Activated CD4-positive, alpha-beta T cell treated with anti-CD3 and anti-CD28 coated beads for 36 hours (primary cell): ENCODE measurements around the gene CFAP74. TPM values are rescaled to one million over a fixed set of nuclear protein-coding genes. Genes with fewer than 3 reads are reported as not detected.
A peak's percentile ranks its signal among the peaks of the same experiment; 100 is the strongest.

Experiments used
- ATAC-seq: fragments of 200-7000 bp; cut with Tn5 transposase; one replicate; pipeline ENCODE4 v1.10.0; 2021; ENCODE audit warnings: mild to moderate bottlenecking, moderate library complexity
- CTCF ChIA-PET: fragments of 350-600 bp; sonication (Branson Sonifier 250); formaldehyde crosslinking; loops from one replicate; lab custom pipeline; 2021; ENCODE audit warnings: antibody characterized with exemption; lab: Charles Lee
- POLR2A ChIA-PET: fragments of 350-600 bp; sonication (Branson Sonifier 250); formaldehyde crosslinking; loops from one replicate; lab custom pipeline; 2021; ENCODE audit warnings: antibody characterized with exemption, inconsistent platforms; lab: Charles Lee
- DNase-seq: peaks from one replicate; pipeline ENCODE4 v3.0.0-alpha.2; 2020
- H3K27ac Mint-ChIP-seq: one replicate; pipeline ENCODE4 v1.8.0; 2021; ENCODE audit warnings: mixed read lengths
- H3K27me3 Mint-ChIP-seq: one replicate; pipeline ENCODE4 v1.8.0; 2021; ENCODE audit warnings: mixed read lengths
- H3K36me3 Mint-ChIP-seq: one replicate; pipeline ENCODE4 v1.8.0; 2021; ENCODE audit warnings: low read depth, mixed read lengths
- H3K4me1 Mint-ChIP-seq: one replicate; pipeline ENCODE4 v1.8.0; 2021; ENCODE audit warnings: mixed read lengths
- H3K4me3 Mint-ChIP-seq: one replicate; pipeline ENCODE4 v1.8.0; 2021; ENCODE audit warnings: mild to moderate bottlenecking, moderate library complexity, mixed read lengths
- H3K9me3 Mint-ChIP-seq: one replicate; pipeline ENCODE4 v1.8.0; 2021; ENCODE audit warnings: low read depth, mixed read lengths
- intact Hi-C, 2 experiments: fragments of 100-400 bp; cut with DNase I in 1 of 2; cut with micrococcal nuclease in 1 of 2; formaldehyde crosslinking; loops; one replicate each; pipeline versions ENCODE4 v1.14.2 to v1.15.1; 2022 to 2024; cut with DNase I, micrococcal nuclease
- total RNA-seq, 2 experiments: library from RNA; stranded (reverse); gene quantifications; one replicate each; pipeline ENCODE4 v1.2.3, GENCODE V29; 2021

CFAP74 gene
- total RNA-seq, 2 experiments from 2014 or later: 0.25 TPM; not detected in 1

DNA sequence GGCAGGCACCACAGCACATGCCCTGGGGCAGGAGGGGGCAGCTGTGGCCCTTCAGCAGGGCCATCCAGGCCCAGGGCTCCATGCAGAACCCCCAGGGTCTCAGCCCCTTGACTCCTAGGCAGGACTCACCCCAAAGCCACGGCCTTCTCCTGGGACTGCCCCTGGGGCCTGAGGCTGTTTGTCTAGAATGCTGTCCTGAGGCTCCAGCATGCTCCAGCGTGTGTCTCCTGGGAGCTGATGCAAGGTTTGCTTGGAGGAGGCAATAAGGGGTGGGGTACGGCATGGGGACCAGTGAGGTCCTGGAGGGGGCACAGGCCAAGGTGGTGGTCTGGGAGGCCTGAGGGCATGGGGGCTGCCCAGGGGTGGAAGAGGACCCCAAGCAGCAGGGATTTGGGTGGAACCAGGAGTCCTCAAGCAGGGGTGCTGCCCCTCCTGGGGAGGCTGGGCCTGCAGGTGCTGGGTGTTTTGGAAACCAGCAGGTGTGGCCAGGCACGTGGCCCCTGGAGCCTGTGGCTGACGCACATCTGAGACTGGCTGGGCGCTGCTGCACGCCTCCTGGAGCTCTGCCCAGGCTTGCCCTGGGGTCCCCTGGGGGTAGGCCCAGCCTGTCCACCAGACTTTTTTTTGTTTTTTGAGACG lies 96.4 kb downstream of the CFAP74 start:
- POLR2A ChIA-PET: no interaction called here
- H3K4me3 Mint-ChIP-seq: no peak overlapping the region

DNA sequence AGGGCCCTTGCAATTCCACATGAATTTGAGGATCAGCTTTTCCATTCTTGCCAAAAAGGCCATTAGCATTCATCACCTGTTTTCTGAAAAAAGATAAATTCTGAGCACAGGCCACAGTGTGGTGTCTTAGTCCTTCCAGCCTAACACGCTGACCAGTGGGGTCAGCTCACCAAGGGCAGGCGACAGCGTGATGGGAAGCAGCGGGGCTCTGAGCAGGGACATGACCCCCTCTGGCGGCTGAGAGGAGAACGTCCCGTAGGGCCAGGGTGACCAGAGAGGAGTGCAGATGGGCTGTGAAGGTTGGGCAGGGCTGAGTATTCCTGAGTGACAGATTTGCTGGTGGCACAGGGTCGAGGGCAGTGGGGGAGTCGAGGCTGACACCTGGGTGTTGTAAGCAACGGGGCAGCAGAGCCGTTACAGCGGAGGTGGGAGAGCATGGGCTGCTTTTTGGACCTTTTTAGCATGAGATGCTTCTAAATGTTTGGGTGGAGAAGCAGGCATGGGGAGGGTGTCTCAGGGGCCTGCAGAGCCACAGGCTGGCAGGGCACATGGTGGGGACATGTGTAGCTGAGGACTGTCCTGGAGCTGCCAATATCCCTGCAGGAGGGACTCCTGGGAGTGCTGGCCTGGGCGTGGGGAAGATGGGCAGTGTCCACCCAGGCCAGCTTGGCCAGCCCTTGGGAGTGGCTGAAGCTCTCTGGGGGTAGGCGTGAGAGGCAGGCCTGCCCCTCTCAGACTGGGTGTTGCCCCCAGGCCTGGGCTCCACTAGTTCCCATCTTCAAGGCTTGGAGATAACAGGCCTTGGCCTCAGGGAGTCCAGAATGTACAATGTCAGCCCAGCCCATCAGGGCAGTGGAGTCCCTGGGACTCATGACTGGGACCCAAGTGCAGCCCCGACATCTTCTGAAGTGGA lies 97.1 kb downstream of the CFAP74 start:
- Mint-ChIP-seq H3K27ac (no peak overlapping the region), H3K27me3 (no peaks in the 10 kb centered on the region), H3K4me3 (peak overlapping the region; percentile 0), H3K4me1 (peaks cover 14% of the 10 kb centered on the region), H3K9me3 (no peaks in the 10 kb centered on the region), H3K36me3 (no peaks in the 10 kb centered on the region)
- ChIA-PET CTCF (interaction anchor here (0.6 to 3.3 kb wide), 22 partner anchors 9 to 316 kb away, joined by 3 to 13 read pairs (median 4); no protein-coding TSS in a partner anchor), POLR2A (interaction anchor here (0.8 to 0.9 kb wide), 2 partner anchors 9 to 129 kb away, joined by 3 read pairs; no protein-coding TSS in a partner anchor)
- peak; percentile 52 for ATAC-seq
- peak; percentile 86 for DNase-seq
- intact Hi-C loops: loop anchor here (1.0 to 10.0 kb wide), 6 partner anchors 15 to 502 kb away; partner anchors contain the start of genes CDK11A (in 1 of the 2), CDK11B (in 1 of the 2), GNB1 (in 1 of the 2) and MRPL20 (in 1 of the 2)

More for the DNA sequence above, 96.4 kb downstream of the CFAP74 start:
- DNase-seq: no peak
- Mint-ChIP-seq H3K4me1 (peaks cover 14% of the 10 kb centered on the region), H3K27ac (no peak overlapping the region), H3K27me3 (no peaks in the 10 kb centered on the region), H3K36me3 (no peaks in the 10 kb centered on the region), H3K9me3 (no peaks in the 10 kb centered on the region)
- CTCF ChIA-PET: interaction anchor here (0.8 to 3.3 kb wide), 5 partner anchors 18 to 127 kb away, joined by 3 to 13 read pairs (median 5); no protein-coding TSS in a partner anchor
- intact Hi-C loops: loop anchor here (5.0 to 10.0 kb wide), 5 partner anchors 125 to 502 kb away; partner anchors contain the start of genes CDK11A (in 1 of the 2), CDK11B (in 1 of the 2) and MRPL20 (in 1 of the 2)
- no peak for ATAC-seq

DNA sequence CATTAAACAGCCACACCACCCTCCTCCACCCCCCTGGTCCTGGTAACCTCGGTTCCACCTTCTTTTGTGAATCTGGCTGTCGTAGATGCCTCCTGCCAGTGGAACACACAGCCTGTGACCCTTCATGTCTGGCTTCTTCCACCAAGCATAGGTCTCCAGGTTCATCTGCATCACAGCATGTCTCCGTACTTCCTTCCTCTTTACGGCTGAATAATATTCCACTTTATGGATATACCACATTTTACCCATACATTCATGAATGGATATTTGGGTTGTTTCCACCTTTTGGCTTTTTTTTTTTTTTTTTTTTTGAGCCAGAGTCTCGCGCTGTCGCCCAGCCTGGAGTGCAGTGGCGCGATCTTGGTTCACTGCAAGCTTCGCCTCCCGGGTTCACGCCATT lies 100.4 kb downstream of the CFAP74 start:
- H3K9me3 Mint-ChIP-seq: no peaks in the 10 kb centered on the region
- H3K36me3 Mint-ChIP-seq: no peaks in the 10 kb centered on the region
- intact Hi-C loops: loop anchor here in 1 of 2 experiments (10.0 kb wide), 1 partner anchor 498 kb away; the partner anchor contains the start of gene MRPL20
- peaks cover 10% of the 10 kb centered on the region for H3K4me1 Mint-ChIP-seq
- no peaks in the 10 kb centered on the region for H3K27me3 Mint-ChIP-seq
- H3K4me3 Mint-ChIP-seq: no peak overlapping the region
- DNase-seq (no peak), ATAC-seq (no peak)
- POLR2A ChIA-PET: no interaction called here
- H3K27ac Mint-ChIP-seq: no peak overlapping the region
- CTCF ChIA-PET: no interaction called here

DNA sequence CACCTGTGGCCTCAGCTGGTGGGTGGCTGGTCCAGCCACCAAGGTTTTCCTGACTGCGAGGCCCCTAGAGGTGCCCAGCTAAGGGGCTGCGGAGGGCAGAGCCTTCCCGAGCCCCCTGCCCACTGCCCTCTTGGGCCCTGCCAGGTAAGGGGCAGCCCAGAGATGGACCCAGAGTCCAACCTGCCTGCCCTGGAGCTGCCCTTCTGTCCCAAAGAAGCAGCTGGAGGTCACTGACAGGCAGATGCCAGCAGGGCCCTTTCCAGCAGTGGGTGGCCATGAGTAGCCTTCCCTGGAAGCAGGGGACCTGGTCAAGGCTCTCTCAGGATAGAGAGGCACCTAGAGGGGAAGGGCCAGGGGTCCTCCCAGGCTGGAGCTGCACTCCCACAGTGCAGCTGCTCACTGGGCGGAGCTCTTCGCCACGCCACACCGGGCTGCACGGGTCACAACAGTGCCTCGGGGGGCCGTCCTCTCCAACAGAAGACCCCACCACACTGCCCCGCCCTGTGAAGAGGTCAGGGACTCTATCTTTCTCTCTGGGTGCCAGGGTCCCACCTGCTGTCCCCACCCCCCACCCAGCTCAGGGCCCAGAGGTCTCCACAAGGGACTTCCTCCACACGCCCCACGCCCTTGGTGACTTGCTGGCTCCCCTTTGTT lies 101.8 kb downstream of the CFAP74 start:
- H3K4me3 Mint-ChIP-seq: no peak overlapping the region
- no peaks in the 10 kb centered on the region for H3K36me3 Mint-ChIP-seq
- DNase-seq: no peak
- intact Hi-C loops: loop anchor here in 1 of 2 experiments (10.0 kb wide), 1 partner anchor 497 kb away; the partner anchor contains the start of gene MRPL20
- H3K27me3 Mint-ChIP-seq: no peaks in the 10 kb centered on the region
- CTCF ChIA-PET: no interaction called here
- H3K4me1 Mint-ChIP-seq: peaks cover 6% of the 10 kb centered on the region
- ATAC-seq: no peak
- H3K27ac Mint-ChIP-seq: no peak overlapping the region
- no peaks in the 10 kb centered on the region for H3K9me3 Mint-ChIP-seq
- POLR2A ChIA-PET: interaction anchor here (0.7 kb wide), 1 partner anchor 78 kb away, joined by 4 read pairs; no protein-coding TSS in a partner anchor

DNA sequence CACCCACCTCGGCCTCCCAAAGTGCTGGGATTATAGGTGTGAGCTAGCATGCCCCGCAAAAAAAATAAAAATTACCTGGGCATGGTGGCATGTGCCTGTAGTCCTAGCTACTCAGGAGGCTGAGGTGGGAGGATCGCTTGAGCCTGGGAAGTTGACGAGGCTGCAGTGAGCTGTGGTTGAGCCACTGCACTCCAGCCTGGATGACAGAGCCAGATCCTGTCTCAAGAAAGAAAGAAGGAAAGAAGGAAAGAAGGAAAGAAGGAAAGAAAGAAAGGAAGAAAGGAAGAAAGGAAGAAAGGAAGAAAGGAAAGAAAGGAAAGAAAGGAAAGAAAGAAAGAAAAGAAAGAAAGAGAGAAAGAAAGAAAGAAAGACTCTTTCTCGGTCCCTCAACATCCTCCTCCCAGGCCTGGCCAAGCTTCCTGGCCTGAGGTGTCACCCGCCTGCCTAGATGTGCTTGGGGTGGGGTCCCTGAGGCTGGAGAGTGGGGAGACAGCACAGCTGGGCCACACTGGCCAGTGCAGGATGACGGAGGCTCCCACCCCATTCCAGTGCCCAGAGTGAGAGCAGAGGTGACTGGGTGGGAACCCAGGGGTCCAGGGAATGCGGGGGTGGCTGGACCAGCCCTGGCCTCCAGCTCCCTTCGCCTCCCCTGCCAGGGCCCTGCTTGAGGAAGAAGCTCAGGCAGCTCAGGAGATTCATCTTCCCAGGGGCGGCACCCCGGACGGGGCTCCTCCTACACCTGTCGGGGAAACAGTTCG lies 102.5 kb downstream of the CFAP74 start:
- intact Hi-C loops: loop anchor here in 1 of 2 experiments (10.0 kb wide), 1 partner anchor 496 kb away; the partner anchor contains the start of gene MRPL20
- H3K36me3 Mint-ChIP-seq: no peaks in the 10 kb centered on the region
- H3K27ac Mint-ChIP-seq: no peak overlapping the region
- ATAC-seq (no peak), DNase-seq (no peak)
- POLR2A ChIA-PET: interaction anchor here (1.0 kb wide), 1 partner anchor 7 kb away, joined by 3 read pairs; no protein-coding TSS in a partner anchor
- no peaks in the 10 kb centered on the region for H3K9me3 Mint-ChIP-seq
- peaks cover 3% of the 10 kb centered on the region for H3K4me1 Mint-ChIP-seq
- CTCF ChIA-PET: no interaction called here
- H3K4me3 Mint-ChIP-seq: no peak overlapping the region
- no peaks in the 10 kb centered on the region for H3K27me3 Mint-ChIP-seq

DNA sequence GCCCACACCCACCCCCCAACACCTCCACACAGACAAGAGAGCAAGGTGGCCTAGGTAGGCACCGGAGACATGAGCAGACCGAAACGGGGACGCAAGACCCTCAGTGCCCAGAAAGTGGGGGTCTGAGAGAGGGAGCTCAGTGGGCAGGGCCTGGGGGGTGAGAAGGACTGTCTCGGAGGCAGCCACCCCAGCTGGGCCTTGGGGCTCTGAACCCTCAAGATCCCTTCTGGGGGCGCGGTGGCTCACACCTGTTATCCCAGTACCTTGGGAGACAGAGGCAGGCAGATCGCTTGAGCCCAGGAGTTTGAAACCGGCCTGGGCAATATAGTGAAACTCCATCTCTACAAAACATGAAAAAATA lies 103.6 kb downstream of the CFAP74 start:
- Mint-ChIP-seq H3K36me3 (no peaks in the 10 kb centered on the region), H3K4me1 (peaks cover 5% of the 10 kb centered on the region), H3K9me3 (no peaks in the 10 kb centered on the region), H3K27me3 (no peaks in the 10 kb centered on the region), H3K27ac (no peak overlapping the region), H3K4me3 (no peak overlapping the region)
- ATAC-seq (no peak), DNase-seq (no peak)
- ChIA-PET CTCF (interaction anchor here (0.5 to 1.1 kb wide), 2 partner anchors 52 to 159 kb away, joined by 3 read pairs; no protein-coding TSS in a partner anchor), POLR2A (interaction anchor here (1.0 kb wide), 1 partner anchor 9 kb away, joined by 3 read pairs; no protein-coding TSS in a partner anchor)
- intact Hi-C loops: loop anchor here in 1 of 2 experiments (10.0 kb wide), 1 partner anchor 495 kb away; the partner anchor contains the start of gene MRPL20

DNA sequence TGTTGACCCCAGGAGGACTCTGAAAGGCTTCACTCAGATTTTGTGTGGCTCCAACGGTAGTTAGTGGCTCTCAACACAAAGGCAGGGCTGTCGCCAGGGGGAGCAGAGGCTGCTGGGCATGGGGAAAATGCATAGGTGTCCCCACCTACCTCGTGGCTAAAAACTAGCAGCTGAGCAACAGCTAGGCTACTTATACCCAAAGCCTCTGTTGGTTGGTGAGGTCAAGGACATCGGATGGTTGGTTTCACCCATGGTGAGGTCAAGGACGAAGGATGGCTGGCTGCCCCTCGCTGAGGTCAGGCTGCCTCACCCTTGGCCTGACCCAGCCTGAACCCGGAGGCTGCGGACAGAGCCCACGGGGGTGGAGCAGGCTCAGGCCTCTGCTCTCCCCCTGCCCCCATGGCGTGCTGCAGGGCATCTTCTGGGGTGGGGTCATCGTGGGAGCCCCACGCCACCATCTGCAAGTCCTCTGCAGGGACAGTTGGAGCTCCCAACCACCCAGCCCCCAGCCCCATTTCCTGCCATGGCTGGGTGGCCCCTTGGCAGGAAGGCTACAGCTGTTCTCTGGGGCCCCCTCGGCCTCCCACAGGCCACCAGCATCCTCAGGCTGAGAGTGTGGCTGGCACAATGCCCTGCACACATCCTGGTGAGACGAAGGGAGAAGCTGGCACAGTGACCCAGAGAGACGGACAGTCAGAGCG lies 104.2 kb downstream of the CFAP74 start:
- Mint-ChIP-seq H3K9me3 (no peaks in the 10 kb centered on the region), H3K36me3 (no peaks in the 10 kb centered on the region), H3K27me3 (no peaks in the 10 kb centered on the region), H3K27ac (no peak overlapping the region), H3K4me3 (no peak overlapping the region), H3K4me1 (peaks cover 10% of the 10 kb centered on the region)
- peak; percentile 35 for ATAC-seq
- POLR2A ChIA-PET: no interaction called here
- DNase-seq: peak; percentile 54
- intact Hi-C loops: no loop called here
- CTCF ChIA-PET: interaction anchor here (0.5 to 1.1 kb wide), 4 partner anchors 24 to 341 kb away, joined by 3 read pairs; no protein-coding TSS in a partner anchor

DNA sequence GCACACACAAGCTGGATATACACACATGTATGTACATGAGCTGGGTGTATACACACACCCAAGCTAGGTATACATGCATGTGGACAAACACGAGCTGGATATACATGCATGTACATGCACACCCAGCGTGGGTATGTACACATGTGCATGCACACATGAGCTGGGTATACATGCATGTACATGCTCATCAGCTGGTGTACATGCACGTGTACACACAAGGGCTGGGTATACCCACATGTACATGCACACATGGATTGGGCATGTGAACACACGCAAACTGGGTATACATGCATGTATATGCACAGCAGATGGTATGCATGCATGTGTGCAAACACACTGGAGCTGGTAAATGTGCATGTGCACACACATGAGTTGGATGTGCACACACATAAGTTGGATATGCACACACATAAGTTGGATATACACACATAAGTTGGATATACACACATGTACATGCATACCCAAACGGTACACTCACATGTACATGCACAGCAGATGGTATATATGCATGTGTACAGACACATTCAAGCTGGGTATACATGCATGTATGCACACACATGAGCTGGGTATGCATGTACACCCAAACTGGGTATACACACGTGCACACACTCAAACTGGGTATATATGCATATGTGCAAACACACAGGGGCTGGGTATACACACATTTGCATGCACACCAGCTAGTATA lies 105.2 kb downstream of the CFAP74 start:
- POLR2A ChIA-PET: interaction anchor here (0.5 to 1.0 kb wide), 3 partner anchors 7 to 15 kb away, joined by 3 to 6 read pairs (median 3); no protein-coding TSS in a partner anchor
- H3K36me3 Mint-ChIP-seq: no peaks in the 10 kb centered on the region
- CTCF ChIA-PET: interaction anchor here (0.6 kb wide), 1 partner anchor 11 kb away, joined by 3 read pairs; no protein-coding TSS in a partner anchor
- no peaks in the 10 kb centered on the region for H3K9me3 Mint-ChIP-seq
- ATAC-seq (no peak), DNase-seq (no peak)
- H3K27ac Mint-ChIP-seq: no peak overlapping the region
- peaks cover 15% of the 10 kb centered on the region for H3K4me1 Mint-ChIP-seq
- intact Hi-C loops: no loop called here
- no peaks in the 10 kb centered on the region for H3K27me3 Mint-ChIP-seq
- no peak overlapping the region for H3K4me3 Mint-ChIP-seq
